A549 (cell line): Measurements from ENCODE around the gene CTNNA1.

ENCODE experiments used
- USF2 ChIP-seq: fragments of 450-650 bp; IDR thresholded peaks from 2 replicates; pipeline ENCODE4 v1.6.1; 2014; ENCODE audit warnings: antibody characterized with exemption
- TF ChIP-seq, protein P1 (sequence below): fragments of >200 bp; sonication (Bioruptor Twin); formaldehyde crosslinking; IDR thresholded peaks from 3 replicates; pipeline ENCODE4 v1.5.1; 2016

GRCh38 chr5:138828556-138828955, 75.3 kb downstream of the CTNNA1 start:
- TF ChIP-seq, protein P1, sequence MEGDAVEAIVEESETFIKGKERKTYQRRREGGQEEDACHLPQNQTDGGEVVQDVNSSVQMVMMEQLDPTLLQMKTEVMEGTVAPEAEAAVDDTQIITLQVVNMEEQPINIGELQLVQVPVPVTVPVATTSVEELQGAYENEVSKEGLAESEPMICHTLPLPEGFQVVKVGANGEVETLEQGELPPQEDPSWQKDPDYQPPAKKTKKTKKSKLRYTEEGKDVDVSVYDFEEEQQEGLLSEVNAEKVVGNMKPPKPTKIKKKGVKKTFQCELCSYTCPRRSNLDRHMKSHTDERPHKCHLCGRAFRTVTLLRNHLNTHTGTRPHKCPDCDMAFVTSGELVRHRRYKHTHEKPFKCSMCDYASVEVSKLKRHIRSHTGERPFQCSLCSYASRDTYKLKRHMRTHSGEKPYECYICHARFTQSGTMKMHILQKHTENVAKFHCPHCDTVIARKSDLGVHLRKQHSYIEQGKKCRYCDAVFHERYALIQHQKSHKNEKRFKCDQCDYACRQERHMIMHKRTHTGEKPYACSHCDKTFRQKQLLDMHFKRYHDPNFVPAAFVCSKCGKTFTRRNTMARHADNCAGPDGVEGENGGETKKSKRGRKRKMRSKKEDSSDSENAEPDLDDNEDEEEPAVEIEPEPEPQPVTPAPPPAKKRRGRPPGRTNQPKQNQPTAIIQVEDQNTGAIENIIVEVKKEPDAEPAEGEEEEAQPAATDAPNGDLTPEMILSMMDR = no peak
- TF ChIP-seq USF2 = no peak
